Subcutaneous adipose tissue (tissue), 4 donors: ENCODE results near the gene ARF4. TPM values are rescaled to one million over a fixed set of nuclear protein-coding genes. Genes with fewer than 3 reads are reported as not detected.

Experiments used
- total RNA-seq, 4 donors: library from RNA; depleted of rRNA; stranded (reverse); fragments of >200 nt; gene quantifications; one replicate each; pipeline ENCODE4 v1.1.0, GENCODE V29; 2016
- TF ChIP-seq, protein P1 (sequence below): fragments of 450-650 bp; IDR thresholded peaks from one replicate; pipeline ENCODE4 v1.5.1; 2016; ENCODE audit warnings: low read depth, mild to moderate bottlenecking, control low read depth, antibody characterized with exemption, moderate library complexity

The ARF4 gene
- total RNA-seq, 4 donors from 2014 or later = 76.7 to 308 (median 96.7) TPM

DNA sequence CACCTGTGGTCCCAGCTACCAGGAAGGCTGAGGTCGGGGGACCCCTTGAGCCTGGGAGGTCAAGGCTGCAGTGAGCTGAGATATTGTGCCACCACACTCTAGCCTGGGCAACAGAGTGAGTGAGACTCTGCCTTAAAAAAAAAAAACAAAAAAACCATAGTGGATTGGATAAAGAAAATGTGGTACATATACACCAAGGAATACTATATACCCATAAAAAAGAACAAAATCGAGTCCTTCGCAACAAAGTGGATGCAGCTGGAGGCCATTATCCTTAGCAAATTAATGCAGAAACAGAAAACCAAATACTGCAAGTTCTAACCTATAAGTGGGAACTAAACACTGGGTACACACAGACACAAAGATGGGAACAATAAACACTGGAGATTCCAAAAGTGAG, 20.6 kb upstream of the ARF4 start:
- TF ChIP-seq, protein P1, sequence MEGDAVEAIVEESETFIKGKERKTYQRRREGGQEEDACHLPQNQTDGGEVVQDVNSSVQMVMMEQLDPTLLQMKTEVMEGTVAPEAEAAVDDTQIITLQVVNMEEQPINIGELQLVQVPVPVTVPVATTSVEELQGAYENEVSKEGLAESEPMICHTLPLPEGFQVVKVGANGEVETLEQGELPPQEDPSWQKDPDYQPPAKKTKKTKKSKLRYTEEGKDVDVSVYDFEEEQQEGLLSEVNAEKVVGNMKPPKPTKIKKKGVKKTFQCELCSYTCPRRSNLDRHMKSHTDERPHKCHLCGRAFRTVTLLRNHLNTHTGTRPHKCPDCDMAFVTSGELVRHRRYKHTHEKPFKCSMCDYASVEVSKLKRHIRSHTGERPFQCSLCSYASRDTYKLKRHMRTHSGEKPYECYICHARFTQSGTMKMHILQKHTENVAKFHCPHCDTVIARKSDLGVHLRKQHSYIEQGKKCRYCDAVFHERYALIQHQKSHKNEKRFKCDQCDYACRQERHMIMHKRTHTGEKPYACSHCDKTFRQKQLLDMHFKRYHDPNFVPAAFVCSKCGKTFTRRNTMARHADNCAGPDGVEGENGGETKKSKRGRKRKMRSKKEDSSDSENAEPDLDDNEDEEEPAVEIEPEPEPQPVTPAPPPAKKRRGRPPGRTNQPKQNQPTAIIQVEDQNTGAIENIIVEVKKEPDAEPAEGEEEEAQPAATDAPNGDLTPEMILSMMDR = no peak

GRCh38 chr3:57616233-57616632, 19.1 kb upstream of the ARF4 start:
- TF ChIP-seq, protein P1 = no peak

DNA sequence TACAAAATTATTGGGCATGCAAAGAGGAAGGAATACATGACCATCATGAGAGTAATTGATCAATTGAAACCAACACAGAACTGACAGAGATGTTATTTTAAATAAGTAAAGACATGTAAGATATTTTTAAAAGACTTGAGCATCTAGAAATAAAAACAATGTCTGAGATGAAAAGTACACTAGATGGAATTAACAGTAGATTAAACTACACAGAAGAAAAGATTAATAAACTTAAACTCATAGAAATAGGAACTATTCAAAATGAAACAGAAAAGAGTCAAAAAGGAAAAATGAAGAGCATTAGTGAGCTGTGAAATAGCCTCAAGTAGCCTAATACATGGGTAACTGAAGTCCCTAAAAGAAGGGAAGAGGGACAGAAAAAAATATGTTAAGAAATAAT, 8.5 kb upstream of the ARF4 start:
- TF ChIP-seq, protein P1 = no peak

GRCh38 chr3:57604971-57605370, 7.8 kb upstream of the ARF4 start:
- TF ChIP-seq, protein P1 = no peak

DNA sequence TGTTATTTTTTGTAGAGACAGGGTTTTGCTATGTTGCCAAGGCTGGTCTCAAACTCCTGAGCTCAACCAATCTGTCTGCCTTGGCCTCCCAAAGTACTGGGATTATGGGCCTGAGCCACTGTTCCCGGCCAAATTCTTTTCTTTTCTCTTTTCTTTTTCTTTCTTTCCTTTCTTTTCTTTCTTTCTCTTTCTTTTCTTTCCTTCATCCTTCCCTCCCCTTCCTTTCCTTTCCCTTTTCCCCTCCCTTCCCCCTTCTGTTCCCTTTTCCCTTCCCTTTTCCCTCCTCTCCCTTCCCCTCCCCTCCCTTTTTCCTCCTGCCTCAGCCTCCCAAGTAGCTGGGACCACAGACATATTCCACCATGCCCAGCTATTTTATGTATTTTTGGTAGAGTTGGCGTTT, 3.1 kb upstream of the ARF4 start:
- TF ChIP-seq, protein P1 = no peak

- TF ChIP-seq, protein P1 = no peak
Observed at GRCh38 chr3:57598765-57599360, 1.7 kb upstream of the ARF4 start.

- TF ChIP-seq, protein P1 = no peak
Observed at GRCh38 chr3:57596495-57597126, 533 bp downstream of the ARF4 start.
